C4-2B (cell line): Measurements from ENCODE around the gene POGLUT2.

Experiments used
- CTCF ChIP-seq: fragments of 450-650 bp; conservative IDR thresholded peaks from 2 replicates; pipeline ENCODE4 v1.5.1; 2017; ENCODE audit warnings: mild to moderate bottlenecking
- ZFX ChIP-seq: fragments of 450-650 bp; IDR thresholded peaks from 2 replicates; pipeline ENCODE4 v1.6.1; 2017

GRCh38 chr13:102763741-102764140, 35.0 kb downstream of the POGLUT2 start:
- TF ChIP-seq CTCF (no peak), ZFX (no peak)
